ENCODE measurements around the gene CLIP4. TPM values are rescaled to one million over a fixed set of nuclear protein-coding genes. Genes with fewer than 3 reads are reported as not detected.

CLIP4 gene
- total RNA-seq, 4 donors from 2014 or later: 11.9 to 37.8 (median 22.5) TPM

DNA sequence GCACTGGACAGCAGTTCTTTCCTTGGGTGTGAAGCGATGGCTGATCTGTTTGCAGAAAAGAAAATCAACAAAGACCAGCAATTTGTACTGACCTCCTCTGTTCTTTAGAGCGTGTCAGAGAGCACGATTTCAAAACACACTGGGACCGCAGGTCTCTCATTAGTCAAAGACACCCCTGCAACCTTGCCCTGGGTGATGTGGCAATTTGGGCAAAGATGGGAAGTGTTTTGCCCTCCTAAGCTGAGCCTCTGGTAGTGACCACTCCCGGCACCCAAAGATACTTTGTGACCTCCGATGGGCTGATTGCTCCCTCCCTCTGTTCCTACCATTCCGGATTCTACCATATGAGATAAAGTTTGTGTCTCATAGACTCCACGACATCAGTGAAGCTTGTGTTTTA lies 18.2 kb upstream of the CLIP4 start:
- H3K27me3 ChIP-seq: no peaks in the 10 kb centered on the region
- intact Hi-C loops (cut with DNase I; ENCODE audit: low total_unique reads): no loop called here

DNA sequence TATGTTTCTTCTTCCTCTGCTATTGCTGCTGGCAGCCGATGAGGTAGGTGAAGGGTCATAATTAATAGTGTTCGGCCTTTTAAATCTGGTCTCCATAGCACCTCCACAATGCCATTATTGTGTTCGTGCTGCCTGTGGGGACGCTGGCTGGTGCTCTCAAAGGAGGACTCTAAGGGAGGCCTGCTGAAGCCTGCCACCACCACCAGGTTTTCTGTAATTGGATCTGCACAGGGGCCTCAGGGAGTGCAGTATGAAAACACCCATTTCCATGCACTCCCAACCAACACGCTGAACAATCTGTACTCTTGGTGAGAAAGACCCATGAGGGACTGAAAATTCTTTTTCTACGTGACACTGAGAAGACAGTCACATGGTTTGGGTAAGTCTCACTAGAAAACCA lies 17.6 kb upstream of the CLIP4 start:
- no peaks in the 10 kb centered on the region for H3K4me1 ChIP-seq
- H3K36me3 ChIP-seq: no peaks in the 10 kb centered on the region
- H3K4me3 ChIP-seq: no peak overlapping the region
- no peak overlapping the region for H3K27ac ChIP-seq
- 79% methylated on average over 6 of the region's 6 CpGs; no CpG with 5 or more reads in 1 of the 2 donors for WGBS, 2 donors (ENCODE audit: low coverage in 1 of 2)
- H3K9me3 ChIP-seq: no peaks in the 10 kb centered on the region
- TF ChIP-seq, protein P1, sequence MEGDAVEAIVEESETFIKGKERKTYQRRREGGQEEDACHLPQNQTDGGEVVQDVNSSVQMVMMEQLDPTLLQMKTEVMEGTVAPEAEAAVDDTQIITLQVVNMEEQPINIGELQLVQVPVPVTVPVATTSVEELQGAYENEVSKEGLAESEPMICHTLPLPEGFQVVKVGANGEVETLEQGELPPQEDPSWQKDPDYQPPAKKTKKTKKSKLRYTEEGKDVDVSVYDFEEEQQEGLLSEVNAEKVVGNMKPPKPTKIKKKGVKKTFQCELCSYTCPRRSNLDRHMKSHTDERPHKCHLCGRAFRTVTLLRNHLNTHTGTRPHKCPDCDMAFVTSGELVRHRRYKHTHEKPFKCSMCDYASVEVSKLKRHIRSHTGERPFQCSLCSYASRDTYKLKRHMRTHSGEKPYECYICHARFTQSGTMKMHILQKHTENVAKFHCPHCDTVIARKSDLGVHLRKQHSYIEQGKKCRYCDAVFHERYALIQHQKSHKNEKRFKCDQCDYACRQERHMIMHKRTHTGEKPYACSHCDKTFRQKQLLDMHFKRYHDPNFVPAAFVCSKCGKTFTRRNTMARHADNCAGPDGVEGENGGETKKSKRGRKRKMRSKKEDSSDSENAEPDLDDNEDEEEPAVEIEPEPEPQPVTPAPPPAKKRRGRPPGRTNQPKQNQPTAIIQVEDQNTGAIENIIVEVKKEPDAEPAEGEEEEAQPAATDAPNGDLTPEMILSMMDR (IDR thresholded peaks at IDR 0.05): no peak
- no peak for TF ChIP-seq EP300 (IDR thresholded peaks at IDR 0.05; ENCODE audit: low read depth)
- TF ChIP-seq POLR2A (IDR thresholded peaks at IDR 0.05): no peak
- TF ChIP-seq POLR2AphosphoS5 (IDR thresholded peaks at IDR 0.05): no peak
- DNase-seq: no peak
- in situ Hi-C loops (cut with MboI; ENCODE audit: low pct_ligation_motif_present in 1 of 4, low pct_unique_long_range_greater_than_20kb in 1 of 4, low sequenced_read_pairs in 3 of 4): no loop called here
- H3K27me3 ChIP-seq: no peaks in the 10 kb centered on the region
- intact Hi-C loops (cut with DNase I; ENCODE audit: low total_unique reads): no loop called here

More for the DNA sequence above, 18.2 kb upstream of the CLIP4 start:
- Histone ChIP-seq H3K27ac (no peak overlapping the region), H3K4me3 (no peak overlapping the region), H3K9me3 (no peaks in the 10 kb centered on the region), H3K4me1 (no peaks in the 10 kb centered on the region), H3K36me3 (no peaks in the 10 kb centered on the region)
- DNase-seq: no peak
- 80 to 95% methylated on average over 1 to 8 of the region's 8 CpGs for WGBS, 2 donors (ENCODE audit: low coverage in 1 of 2)
- TF ChIP-seq, protein P1 (IDR thresholded peaks at IDR 0.05): no peak
- TF ChIP-seq EP300 (IDR thresholded peaks at IDR 0.05; ENCODE audit: low read depth) (no peak), POLR2A (IDR thresholded peaks at IDR 0.05) (no peak), POLR2AphosphoS5 (IDR thresholded peaks at IDR 0.05) (no peak)
- in situ Hi-C loops (cut with MboI; ENCODE audit: low pct_ligation_motif_present in 1 of 4, low pct_unique_long_range_greater_than_20kb in 1 of 4, low sequenced_read_pairs in 3 of 4): no loop called here

DNA sequence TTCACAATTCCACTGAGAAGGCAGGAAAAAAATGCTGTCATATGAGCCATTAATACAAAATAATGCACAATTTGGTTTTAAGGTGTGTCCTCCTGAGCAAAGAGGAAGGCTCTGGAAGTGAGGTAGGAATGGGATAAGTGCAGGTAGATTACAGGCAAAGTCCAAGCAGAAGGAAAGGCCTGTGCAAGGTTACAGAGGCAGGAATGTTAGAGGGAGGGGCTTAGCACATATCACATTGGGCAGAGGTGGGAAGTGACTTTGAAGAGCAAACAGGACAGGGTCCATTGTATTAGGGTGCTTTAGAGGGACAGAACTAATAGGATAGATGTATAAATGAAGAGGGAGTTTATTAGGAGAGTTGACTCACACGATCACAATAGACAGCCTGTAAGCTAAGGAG lies 14.7 kb upstream of the CLIP4 start:
- Histone ChIP-seq H3K4me3 (no peak overlapping the region), H3K27me3 (no peaks in the 10 kb centered on the region), H3K9me3 (no peaks in the 10 kb centered on the region), H3K4me1 (no peaks in the 10 kb centered on the region), H3K36me3 (no peaks in the 10 kb centered on the region), H3K27ac (no peak overlapping the region)
- intact Hi-C loops (cut with DNase I; ENCODE audit: low total_unique reads) (no loop called here), in situ Hi-C loops (cut with MboI; ENCODE audit: low pct_ligation_motif_present in 1 of 4, low pct_unique_long_range_greater_than_20kb in 1 of 4, low sequenced_read_pairs in 3 of 4) (no loop called here)
- TF ChIP-seq EP300 (IDR thresholded peaks at IDR 0.05; ENCODE audit: low read depth): no peak
- no peak for TF ChIP-seq POLR2A (IDR thresholded peaks at IDR 0.05)
- TF ChIP-seq, protein P1 (IDR thresholded peaks at IDR 0.05): no peak
- no peak for TF ChIP-seq POLR2AphosphoS5 (IDR thresholded peaks at IDR 0.05)
- no peak for DNase-seq
- WGBS, 2 donors (ENCODE audit: low coverage in 1 of 2): 83 to 84% methylated on average over 1 of the region's 1 CpG

DNA sequence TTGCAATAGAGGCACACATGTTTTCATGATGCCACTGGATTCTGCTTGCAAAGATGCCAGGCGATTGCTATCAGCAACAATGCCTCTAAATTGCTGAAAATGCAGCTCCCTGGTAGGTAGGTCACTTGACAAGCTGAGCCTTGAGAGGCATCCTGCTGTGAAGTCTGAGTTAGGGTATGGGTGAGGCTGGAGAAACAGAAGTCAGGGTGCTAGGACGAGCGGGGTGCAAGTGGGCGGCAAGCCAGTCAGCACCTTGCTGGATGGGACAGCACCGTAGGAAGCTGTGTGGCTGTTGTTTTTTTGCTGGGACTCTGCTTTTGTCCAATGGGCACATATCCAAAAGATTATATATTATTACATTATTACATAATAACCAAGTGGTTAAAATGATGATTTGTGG lies 10.5 kb upstream of the CLIP4 start:
- 60 to 81% methylated on average over 1 to 5 of the region's 5 CpGs for WGBS, 2 donors (ENCODE audit: low coverage in 1 of 2)
- in situ Hi-C loops (cut with MboI; ENCODE audit: low pct_ligation_motif_present in 1 of 4, low pct_unique_long_range_greater_than_20kb in 1 of 4, low sequenced_read_pairs in 3 of 4) (no loop called here), intact Hi-C loops (cut with DNase I; ENCODE audit: low total_unique reads) (no loop called here)
- H3K27ac ChIP-seq: no peak overlapping the region
- H3K9me3 ChIP-seq: no peaks in the 10 kb centered on the region
- no peaks in the 10 kb centered on the region for H3K27me3 ChIP-seq
- no peaks in the 10 kb centered on the region for H3K4me1 ChIP-seq
- H3K4me3 ChIP-seq: no peak overlapping the region
- no peak for DNase-seq
- TF ChIP-seq, protein P1 (IDR thresholded peaks at IDR 0.05): no peak
- no peak for TF ChIP-seq EP300 (IDR thresholded peaks at IDR 0.05; ENCODE audit: low read depth)
- no peaks in the 10 kb centered on the region for H3K36me3 ChIP-seq

Data from transverse colon (tissue), 4 donors.